H9 (cell line): ENCODE data around the gene SPATA17. TPM values are rescaled to one million over a fixed set of nuclear protein-coding genes. Genes with fewer than 3 reads are reported as not detected.

Experiments
- DNase-seq: peaks from one replicate; pipeline ENCODE4 v3.0.0-alpha.2; 2017
- H2AFZ ChIP-seq: one replicate; pipeline ENCODE4 v1.6.1; 2013; ENCODE audit warnings: mild to moderate bottlenecking, low read length, control low read depth, moderate library complexity
- H2AK5ac ChIP-seq: 2 replicates; pipeline ENCODE4 v1.6.1; 2013; ENCODE audit warnings: low read length, control low read depth, mixed read lengths; ENCODE audit not compliant: insufficient read length
- H2BK120ac ChIP-seq: one replicate; pipeline ENCODE4 v1.6.1; 2013; ENCODE audit warnings: low read depth, mild to moderate bottlenecking, low read length, control low read depth, inconsistent platforms; ENCODE audit not compliant: poor library complexity, severe bottlenecking
- H2BK12ac ChIP-seq: 2 replicates; pipeline ENCODE4 v1.6.1; 2013; ENCODE audit warnings: low read length, control low read depth, mixed read lengths, low read depth; ENCODE audit not compliant: insufficient read length
- H2BK15ac ChIP-seq: 2 replicates; pipeline ENCODE4 v1.6.1; 2013; ENCODE audit warnings: low read depth, low read length, control low read depth
- H2BK20ac ChIP-seq: one replicate; pipeline ENCODE4 v1.6.1; 2013; ENCODE audit warnings: low read depth, mild to moderate bottlenecking, low read length, control low read depth, inconsistent platforms; ENCODE audit not compliant: poor library complexity, severe bottlenecking
- H2BK5ac ChIP-seq: 2 replicates; pipeline ENCODE4 v1.6.1; 2013; ENCODE audit warnings: low read length, control low read depth, mixed read lengths; ENCODE audit not compliant: insufficient read length
- H3K14ac ChIP-seq: 2 replicates; pipeline ENCODE4 v1.6.1; 2013; ENCODE audit warnings: low read length, control low read depth; ENCODE audit not compliant: insufficient read depth
- H3K18ac ChIP-seq: 2 replicates; pipeline ENCODE4 v1.6.1; 2013; ENCODE audit warnings: low read depth, mild to moderate bottlenecking, mixed read lengths, low read length, control low read depth; ENCODE audit not compliant: insufficient read length
- H3K23ac ChIP-seq: 2 replicates; pipeline ENCODE4 v1.6.1; 2013; ENCODE audit warnings: low read length, control low read depth, mixed read lengths, low read depth; ENCODE audit not compliant: insufficient read length
- H3K23me2 ChIP-seq: 2 replicates; pipeline ENCODE4 v1.6.1; 2013; ENCODE audit warnings: low read depth, mild to moderate bottlenecking, mixed read lengths, low read length, control low read depth; ENCODE audit not compliant: insufficient read length, poor library complexity, severe bottlenecking
- H3K27ac ChIP-seq: 2 replicates; pipeline ENCODE4 v1.5.1; 2013; ENCODE audit warnings: low read length, control low read depth, mixed read lengths, low read depth; ENCODE audit not compliant: insufficient read length
- H3K27me3 ChIP-seq: 2 replicates; pipeline ENCODE4 v1.6.1; 2013; ENCODE audit warnings: low read length, control low read depth, inconsistent platforms; ENCODE audit not compliant: insufficient read depth
- H3K4ac ChIP-seq: 2 replicates; pipeline ENCODE4 v1.6.1; 2013; ENCODE audit warnings: low read depth, mild to moderate bottlenecking, control low read depth, inconsistent platforms, low read length, moderate library complexity
- H3K4me1 ChIP-seq: 2 replicates; pipeline ENCODE4 v1.6.1; 2013; ENCODE audit warnings: low read length, control low read depth, inconsistent platforms; ENCODE audit not compliant: insufficient read depth
- H3K4me2 ChIP-seq: 2 replicates; pipeline ENCODE4 v1.6.1; 2013; ENCODE audit warnings: low read length, control low read depth, mixed read lengths; ENCODE audit not compliant: insufficient read length, insufficient read depth
- H3K56ac ChIP-seq: 2 replicates; pipeline ENCODE4 v1.6.1; 2013; ENCODE audit warnings: low read depth, mild to moderate bottlenecking, mixed read lengths, low read length, control low read depth; ENCODE audit not compliant: insufficient read length
- H3K79me1 ChIP-seq: 2 replicates; pipeline ENCODE4 v1.6.1; 2013; ENCODE audit warnings: low read depth, mild to moderate bottlenecking, moderate library complexity, low read length, control low read depth, inconsistent platforms; ENCODE audit not compliant: insufficient read depth, poor library complexity, severe bottlenecking
- H3K79me2 ChIP-seq: 2 replicates; pipeline ENCODE4 v1.6.1; 2013; ENCODE audit warnings: low read length, control low read depth, inconsistent platforms; ENCODE audit not compliant: insufficient read depth
- H3K9ac ChIP-seq: 2 replicates; pipeline ENCODE4 v1.6.1; 2013; ENCODE audit warnings: low read length, control low read depth, mixed read lengths; ENCODE audit not compliant: insufficient read length; ENCODE audit errors: extremely low read depth
- H3K9me3 ChIP-seq: one replicate; pipeline ENCODE4 v1.6.1; 2013; ENCODE audit warnings: low read depth, low read length, inconsistent platforms; ENCODE audit not compliant: control insufficient read depth
- H3T11ph ChIP-seq: one replicate; pipeline ENCODE4 v1.6.1; 2013; ENCODE audit warnings: mild to moderate bottlenecking, low read length, control low read depth, inconsistent platforms
- H4K20me1 ChIP-seq: one replicate; pipeline ENCODE4 v1.6.1; 2013; ENCODE audit not compliant: control insufficient read depth, insufficient read length, insufficient read depth
- H4K5ac ChIP-seq: 2 replicates; pipeline ENCODE4 v1.6.1; 2013; ENCODE audit warnings: low read depth, mild to moderate bottlenecking, mixed read lengths, low read length, control low read depth; ENCODE audit not compliant: insufficient read length
- H4K8ac ChIP-seq: replicated peaks from 2 replicates; pipeline ENCODE4 v1.6.1; 2013; ENCODE audit warnings: low read length, control low read depth, mixed read lengths, low read depth; ENCODE audit not compliant: insufficient read length
- H4K91ac ChIP-seq: 2 replicates; pipeline ENCODE4 v1.6.1; 2013; ENCODE audit warnings: low read depth, mild to moderate bottlenecking, moderate library complexity, mixed read lengths, low read length, control low read depth; ENCODE audit not compliant: insufficient read length
- H3K27ac Mint-ChIP-seq, 3 experiments: 2 replicates in 2 of 3; 3 replicates in 1 of 3; pipeline ENCODE4 v1.8.0; 2020 to 2021; ENCODE audit warnings: mixed read lengths in 3 of 3, mild to moderate bottlenecking in 1 of 3, moderate library complexity in 1 of 3
- H3K27me3 Mint-ChIP-seq: 2 replicates; pipeline ENCODE4 v1.8.0; 2021; ENCODE audit warnings: low read depth, mild to moderate bottlenecking, moderate library complexity, mixed read lengths
- H3K36me3 Mint-ChIP-seq, 3 experiments: 2 replicates in 2 of 3; 3 replicates in 1 of 3; pipeline ENCODE4 v1.8.0; 2020 to 2021; ENCODE audit warnings: low read depth in 3 of 3, mixed read lengths in 3 of 3; ENCODE audit not compliant: insufficient read depth in 1 of 3
- H3K4me1 Mint-ChIP-seq, 2 experiments: 2 replicates each; pipeline ENCODE4 v1.8.0; 2020; ENCODE audit warnings: mixed read lengths in 2 of 2
- H3K4me3 Mint-ChIP-seq, 2 experiments: 2 replicates in 1 of 2; 3 replicates in 1 of 2; pipeline ENCODE4 v1.8.0; 2020 to 2021; ENCODE audit warnings: mild to moderate bottlenecking in 2 of 2, mixed read lengths in 2 of 2, moderate library complexity in 1 of 2
- H3K9me3 Mint-ChIP-seq, 2 experiments: 2 replicates in 1 of 2; 3 replicates in 1 of 2; pipeline ENCODE4 v1.8.0; 2020; ENCODE audit warnings: mild to moderate bottlenecking in 2 of 2, mixed read lengths in 2 of 2, moderate library complexity in 1 of 2
- WGBS: extraction: QIAGEN DNeasy Blood & Tissue Kit; methylation state at CpG from one replicate; pipeline ENCODE4 v1.1.7; 2013; ENCODE audit warnings: missing lambda C conversion rate, low lambda C conversion rate, mixed read lengths; ENCODE audit not compliant: insufficient read length; ENCODE audit errors: extremely low coverage; 5-methylcytosine and 5-hydroxymethylcytosine counted together
- total RNA-seq: library from RNA; stranded (reverse); gene quantifications from 2 replicates; pipeline ENCODE4 v1.2.1, GENCODE V29; 2021
- TF ChIP-seq, protein P1 (sequence below): fragments of 200-600 bp; sonication (generic); conservative IDR thresholded peaks from 3 replicates; pipeline ENCODE4 v1.8.0; 2021; ENCODE audit warnings: antibody characterized with exemption, mild to moderate bottlenecking

Gene SPATA17
- total RNA-seq, 1 experiment from 2014 or later = 0.44 TPM

DNA sequence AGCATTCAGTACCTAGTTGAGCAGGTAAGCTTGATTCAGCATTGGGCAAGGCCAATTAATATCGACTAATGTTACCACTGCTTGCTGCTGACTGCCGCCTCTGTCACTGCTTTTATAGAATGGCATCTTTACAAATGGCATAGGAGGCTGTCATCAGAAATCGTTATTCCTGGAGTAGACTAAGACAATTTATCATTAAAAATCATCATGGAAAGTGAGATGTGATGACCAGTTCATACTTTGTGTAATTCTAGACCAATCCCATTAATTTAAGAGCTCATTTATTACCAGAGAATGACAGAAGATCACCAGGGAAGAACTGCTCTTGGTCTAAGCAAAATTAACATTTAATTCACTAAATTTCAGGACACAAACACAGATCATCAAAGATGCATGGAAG lies 254.0 kb downstream of the SPATA17 start:
- Histone ChIP-seq H3K27ac (no peak overlapping the region), H2BK120ac (no peak overlapping the region), H3T11ph (no peak overlapping the region), H3K23ac (no peak overlapping the region), H3K79me2 (no peaks in the 10 kb centered on the region), H2BK15ac (no peak overlapping the region), H3K4ac (no peak overlapping the region), H2BK5ac (no peak overlapping the region), H3K4me1 (no peaks in the 10 kb centered on the region), H2BK12ac (no peak overlapping the region), H3K4me2 (no peak overlapping the region), H4K20me1 (no peaks in the 10 kb centered on the region), H3K23me2 (no peaks in the 10 kb centered on the region), H2AK5ac (no peak overlapping the region), H3K9ac (no peak overlapping the region), H3K9me3 (no peaks in the 10 kb centered on the region), H3K27me3 (no peaks in the 10 kb centered on the region), H4K5ac (no peak overlapping the region), H3K79me1 (no peaks in the 10 kb centered on the region), H3K56ac (no peak overlapping the region), H2BK20ac (no peak overlapping the region), H2AFZ (no peak overlapping the region), H3K14ac (no peak overlapping the region), H3K18ac (no peak overlapping the region), H4K8ac (no peak overlapping the region), H4K91ac (no peak overlapping the region)
- TF ChIP-seq, protein P1, sequence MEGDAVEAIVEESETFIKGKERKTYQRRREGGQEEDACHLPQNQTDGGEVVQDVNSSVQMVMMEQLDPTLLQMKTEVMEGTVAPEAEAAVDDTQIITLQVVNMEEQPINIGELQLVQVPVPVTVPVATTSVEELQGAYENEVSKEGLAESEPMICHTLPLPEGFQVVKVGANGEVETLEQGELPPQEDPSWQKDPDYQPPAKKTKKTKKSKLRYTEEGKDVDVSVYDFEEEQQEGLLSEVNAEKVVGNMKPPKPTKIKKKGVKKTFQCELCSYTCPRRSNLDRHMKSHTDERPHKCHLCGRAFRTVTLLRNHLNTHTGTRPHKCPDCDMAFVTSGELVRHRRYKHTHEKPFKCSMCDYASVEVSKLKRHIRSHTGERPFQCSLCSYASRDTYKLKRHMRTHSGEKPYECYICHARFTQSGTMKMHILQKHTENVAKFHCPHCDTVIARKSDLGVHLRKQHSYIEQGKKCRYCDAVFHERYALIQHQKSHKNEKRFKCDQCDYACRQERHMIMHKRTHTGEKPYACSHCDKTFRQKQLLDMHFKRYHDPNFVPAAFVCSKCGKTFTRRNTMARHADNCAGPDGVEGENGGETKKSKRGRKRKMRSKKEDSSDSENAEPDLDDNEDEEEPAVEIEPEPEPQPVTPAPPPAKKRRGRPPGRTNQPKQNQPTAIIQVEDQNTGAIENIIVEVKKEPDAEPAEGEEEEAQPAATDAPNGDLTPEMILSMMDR = no peak
- WGBS = no CpG with 5 or more reads among the region's 3 CpGs
- Mint-ChIP-seq H3K36me3 (peaks cover 0 to 4% (median 2%) of the 10 kb centered on the region in 3 experiments; a peak in 1 of 7 replicates), H3K4me1 (peaks cover 0 to 2% of the 10 kb centered on the region in 2 experiments; a peak in 1 of 4 replicates), H3K4me3 (no peak overlapping the region), H3K9me3 (peaks cover 4 to 10% of the 10 kb centered on the region in 2 experiments; a peak in 4 of 5 replicates), H3K27me3 (no peaks in the 10 kb centered on the region), H3K27ac (no peak overlapping the region)
- no peak for DNase-seq
